Calu3 (cell line): ENCODE measurements around the gene OR5H1. TPM values are rescaled to one million over a fixed set of nuclear protein-coding genes. Genes with fewer than 3 reads are reported as not detected.

ENCODE experiments used
- BruUV-seq: library from RNA; stranded (reverse); fragments of 400-500 nt; replicated peaks from 2 replicates; lab custom pipeline; 2021; lab: Mats Ljungman, UMichigan
- CTCF ChIA-PET: fragments of 300-600 bp; sonication (Branson Sonifier 250); formaldehyde crosslinking; loops from one replicate; lab custom pipeline; 2022; ENCODE audit warnings: antibody characterized with exemption; lab: Charles Lee
- DNase-seq: peaks from one replicate; pipeline ENCODE4 v3.0.0; 2022
- H3K27ac Mint-ChIP-seq: one replicate; pipeline ENCODE4 v1.8.0; 2022; ENCODE audit warnings: mixed read lengths; ENCODE audit not compliant: unreplicated experiment
- H3K27me3 Mint-ChIP-seq: one replicate; pipeline ENCODE4 v1.8.0; 2022; ENCODE audit warnings: mixed read lengths; ENCODE audit not compliant: unreplicated experiment
- H3K36me3 Mint-ChIP-seq: one replicate; pipeline ENCODE4 v1.8.0; 2022; ENCODE audit warnings: mild to moderate bottlenecking, moderate library complexity, mixed read lengths; ENCODE audit not compliant: insufficient read depth, unreplicated experiment
- H3K4me1 Mint-ChIP-seq: one replicate; pipeline ENCODE4 v1.8.0; 2022; ENCODE audit warnings: mild to moderate bottlenecking, low read depth, mixed read lengths; ENCODE audit not compliant: unreplicated experiment
- H3K4me3 Mint-ChIP-seq: one replicate; pipeline ENCODE4 v1.8.0; 2022; ENCODE audit warnings: mild to moderate bottlenecking, low read depth, moderate library complexity, mixed read lengths; ENCODE audit not compliant: unreplicated experiment
- H3K9me3 Mint-ChIP-seq: one replicate; pipeline ENCODE4 v1.8.0; 2022; ENCODE audit warnings: low read depth, mixed read lengths; ENCODE audit not compliant: unreplicated experiment
- intact Hi-C: fragments of 100-400 bp; cut with micrococcal nuclease; formaldehyde crosslinking; loops from one replicate; pipeline ENCODE4 v1.10.0; 2022; ENCODE audit not compliant: unreplicated experiment
- total RNA-seq: library from RNA; stranded (reverse); gene quantifications from 2 replicates; pipeline ENCODE4 v1.2.3, GENCODE V29; 2022
- TF ChIP-seq, protein P1 (sequence below): fragments of 200-600 bp; IDR thresholded peaks from one replicate; pipeline ENCODE4 v1.8.0; 2022; ENCODE audit warnings: antibody characterized with exemption; ENCODE audit not compliant: unreplicated experiment

The OR5H1 gene
- total RNA-seq, 1 experiment from 2014 or later = not detected

DNA sequence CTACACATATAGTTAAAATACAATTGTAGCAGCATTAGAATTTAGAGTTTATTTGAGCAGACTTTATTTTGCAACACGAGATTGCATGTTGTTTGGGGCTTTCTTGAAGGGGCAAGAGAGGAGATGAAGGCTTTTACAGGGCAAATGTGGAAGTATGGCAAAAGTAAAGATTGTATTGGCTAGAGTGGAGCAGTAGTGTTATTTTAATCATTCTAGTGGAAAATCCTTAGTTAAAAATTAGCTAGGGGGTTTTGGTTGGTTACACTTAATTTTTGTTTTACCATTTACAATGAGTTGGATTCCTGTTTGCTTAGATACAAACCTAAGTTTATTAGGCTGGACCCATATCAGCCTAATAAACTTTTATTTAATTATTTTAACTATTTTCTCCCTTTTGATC lies 40.5 kb downstream of the OR5H1 start:
- peaks cover 10% of the 10 kb centered on the region for H3K27me3 Mint-ChIP-seq
- CTCF ChIA-PET = no interaction called here
- BruUV-seq = no TSS peak
- no peaks in the 10 kb centered on the region for H3K9me3 Mint-ChIP-seq
- DNase-seq = no peak
- intact Hi-C loops = no loop called here
- H3K27ac Mint-ChIP-seq = no peak overlapping the region
- H3K4me3 Mint-ChIP-seq = no peak overlapping the region
- H3K4me1 Mint-ChIP-seq = no peaks in the 10 kb centered on the region
- TF ChIP-seq, protein P1, sequence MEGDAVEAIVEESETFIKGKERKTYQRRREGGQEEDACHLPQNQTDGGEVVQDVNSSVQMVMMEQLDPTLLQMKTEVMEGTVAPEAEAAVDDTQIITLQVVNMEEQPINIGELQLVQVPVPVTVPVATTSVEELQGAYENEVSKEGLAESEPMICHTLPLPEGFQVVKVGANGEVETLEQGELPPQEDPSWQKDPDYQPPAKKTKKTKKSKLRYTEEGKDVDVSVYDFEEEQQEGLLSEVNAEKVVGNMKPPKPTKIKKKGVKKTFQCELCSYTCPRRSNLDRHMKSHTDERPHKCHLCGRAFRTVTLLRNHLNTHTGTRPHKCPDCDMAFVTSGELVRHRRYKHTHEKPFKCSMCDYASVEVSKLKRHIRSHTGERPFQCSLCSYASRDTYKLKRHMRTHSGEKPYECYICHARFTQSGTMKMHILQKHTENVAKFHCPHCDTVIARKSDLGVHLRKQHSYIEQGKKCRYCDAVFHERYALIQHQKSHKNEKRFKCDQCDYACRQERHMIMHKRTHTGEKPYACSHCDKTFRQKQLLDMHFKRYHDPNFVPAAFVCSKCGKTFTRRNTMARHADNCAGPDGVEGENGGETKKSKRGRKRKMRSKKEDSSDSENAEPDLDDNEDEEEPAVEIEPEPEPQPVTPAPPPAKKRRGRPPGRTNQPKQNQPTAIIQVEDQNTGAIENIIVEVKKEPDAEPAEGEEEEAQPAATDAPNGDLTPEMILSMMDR = no peak
- no peaks in the 10 kb centered on the region for H3K36me3 Mint-ChIP-seq

DNA sequence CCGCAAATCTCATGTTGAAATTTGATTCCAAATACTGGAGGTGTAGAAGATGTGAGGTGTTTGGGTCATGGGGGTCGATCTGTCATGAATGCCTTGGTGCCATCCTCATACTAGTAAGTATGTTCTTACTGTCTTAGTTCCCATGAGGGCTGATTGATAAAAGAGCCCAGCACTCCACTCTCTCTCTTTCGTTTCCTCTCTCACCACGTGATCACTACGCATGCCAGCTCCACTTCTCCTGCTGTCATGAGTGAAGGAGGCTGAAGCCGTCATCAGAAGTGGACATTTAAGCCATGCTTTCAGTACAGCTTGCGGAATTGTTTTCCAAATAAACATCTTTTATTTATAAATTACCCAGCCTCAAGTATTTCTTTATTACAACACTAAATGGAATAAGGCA lies 42.1 kb downstream of the OR5H1 start:
- BruUV-seq = no TSS peak
- CTCF ChIA-PET = no interaction called here
- H3K27ac Mint-ChIP-seq = no peak overlapping the region
- DNase-seq = no peak
- no peaks in the 10 kb centered on the region for H3K9me3 Mint-ChIP-seq
- H3K27me3 Mint-ChIP-seq = peaks cover 3% of the 10 kb centered on the region
- H3K4me1 Mint-ChIP-seq = no peaks in the 10 kb centered on the region
- TF ChIP-seq, protein P1 = no peak
- no peak overlapping the region for H3K4me3 Mint-ChIP-seq
- no peaks in the 10 kb centered on the region for H3K36me3 Mint-ChIP-seq
- intact Hi-C loops = no loop called here

DNA sequence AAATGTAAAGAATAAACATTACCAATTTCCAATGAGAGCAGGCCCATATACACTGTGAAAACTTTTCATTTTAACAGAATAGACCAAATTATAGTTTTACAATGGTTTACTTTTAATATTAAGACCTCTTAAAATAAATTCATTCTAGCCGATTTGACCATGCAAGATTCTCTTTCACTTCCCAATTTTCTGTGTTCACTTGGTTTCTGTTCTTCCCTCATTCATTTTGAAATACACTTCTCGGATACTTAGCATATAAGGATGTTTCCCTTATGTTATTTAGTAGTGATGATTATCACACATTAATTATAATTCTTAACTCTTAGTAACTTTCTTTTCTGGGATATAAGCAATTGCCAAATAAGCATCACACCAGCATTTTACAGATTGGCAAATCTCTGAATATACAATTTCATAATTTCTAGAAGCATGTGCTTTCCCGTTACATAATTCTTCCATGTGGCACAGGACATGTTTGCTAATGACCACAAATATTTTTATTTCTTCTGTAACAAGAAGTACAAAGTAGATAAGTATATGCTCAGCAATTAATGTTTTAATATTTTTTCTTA lies 49.9 kb downstream of the OR5H1 start:
- no peaks in the 10 kb centered on the region for H3K4me1 Mint-ChIP-seq
- DNase-seq = no peak
- H3K27me3 Mint-ChIP-seq = no peaks in the 10 kb centered on the region
- BruUV-seq = no TSS peak
- TF ChIP-seq, protein P1 = no peak
- H3K9me3 Mint-ChIP-seq = no peaks in the 10 kb centered on the region
- no peak overlapping the region for H3K27ac Mint-ChIP-seq
- CTCF ChIA-PET = no interaction called here
- H3K36me3 Mint-ChIP-seq = no peaks in the 10 kb centered on the region
- intact Hi-C loops = no loop called here
- no peak overlapping the region for H3K4me3 Mint-ChIP-seq

DNA sequence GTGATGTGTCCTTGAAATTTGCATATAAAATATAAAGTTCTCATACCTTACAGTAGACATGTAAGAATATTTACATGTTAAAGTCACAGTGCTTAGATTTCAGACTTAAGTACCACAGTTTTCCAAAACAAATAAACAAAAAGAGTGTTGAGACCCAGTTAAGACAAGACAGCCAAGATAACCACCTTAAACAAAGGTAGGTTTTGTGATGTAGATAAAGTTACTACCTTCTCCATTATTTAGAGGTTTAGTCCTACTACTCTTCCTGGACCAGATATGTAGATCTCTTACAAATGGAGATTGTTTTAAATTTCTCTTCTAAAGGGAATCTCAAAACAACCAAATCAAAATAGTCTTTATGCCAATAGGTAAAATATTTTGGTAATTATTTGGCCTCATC lies 51.7 kb downstream of the OR5H1 start:
- intact Hi-C loops = no loop called here
- TF ChIP-seq, protein P1 = no peak
- no peaks in the 10 kb centered on the region for H3K36me3 Mint-ChIP-seq
- no peak overlapping the region for H3K4me3 Mint-ChIP-seq
- CTCF ChIA-PET = no interaction called here
- no peak overlapping the region for H3K27ac Mint-ChIP-seq
- no peaks in the 10 kb centered on the region for H3K4me1 Mint-ChIP-seq
- BruUV-seq = no TSS peak
- H3K9me3 Mint-ChIP-seq = no peaks in the 10 kb centered on the region
- H3K27me3 Mint-ChIP-seq = no peaks in the 10 kb centered on the region
- DNase-seq = no peak
